HG03175 (cell line): Measurements from ENCODE around the gene BAIAP3.

ENCODE experiments used
- ATAC-seq: cut with Tn5 transposase; IDR thresholded peaks from one replicate; pipeline ENCODE4 v1.9.1; 2021; ENCODE audit warnings: mild to moderate bottlenecking, moderate library complexity; ENCODE audit not compliant: unreplicated experiment

Gene BAIAP3

GRCh38 chr16:1330931-1331711, 2.3 kb upstream of the BAIAP3 start:
- peak; percentile 5 for ATAC-seq

DNA sequence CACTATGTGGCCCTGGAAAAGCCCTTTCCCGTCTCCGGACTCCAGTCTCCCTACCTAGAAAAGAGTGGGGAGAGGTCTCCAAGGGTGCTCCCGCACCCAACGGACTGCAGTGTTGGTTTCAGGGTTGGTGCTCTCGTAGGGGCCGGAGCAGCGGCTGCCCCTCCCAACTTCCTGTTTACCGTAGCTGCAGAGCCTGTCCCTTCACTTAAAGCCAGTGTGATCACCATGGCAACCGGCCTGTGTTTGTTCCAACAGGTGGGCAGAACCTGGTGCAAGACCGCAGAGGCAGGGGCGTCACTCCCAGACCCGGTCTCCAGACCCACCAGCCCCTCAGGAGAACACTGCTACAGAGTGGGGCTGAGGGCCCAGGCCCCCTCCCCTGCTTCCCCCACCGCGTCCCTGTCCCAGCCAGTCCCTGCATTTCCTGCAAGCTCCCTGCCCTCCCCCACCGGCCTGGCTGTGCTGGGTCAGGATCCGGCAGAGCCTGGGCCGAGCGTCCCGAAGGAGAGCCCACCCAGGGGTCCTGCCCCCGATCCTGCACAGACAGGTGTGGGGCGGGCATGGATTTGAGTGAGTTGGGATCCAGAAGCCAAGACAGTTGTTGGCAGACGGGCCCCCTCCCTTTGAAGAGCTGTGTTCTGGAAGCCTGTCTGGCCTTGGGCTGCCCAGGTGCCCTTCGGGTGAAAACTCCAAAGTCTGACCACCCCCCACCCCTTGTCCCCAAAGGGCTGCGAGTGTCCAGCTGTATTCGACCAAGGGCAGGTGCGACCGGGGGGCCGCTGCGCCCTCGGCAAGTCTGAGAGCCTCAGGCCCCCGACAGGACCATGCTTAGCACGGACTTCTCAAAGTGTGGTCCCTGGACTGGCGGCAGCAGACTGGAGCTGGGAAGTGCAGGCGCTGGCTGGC, 1.5 kb upstream of the BAIAP3 start:
- ATAC-seq = peak; percentile 65

DNA sequence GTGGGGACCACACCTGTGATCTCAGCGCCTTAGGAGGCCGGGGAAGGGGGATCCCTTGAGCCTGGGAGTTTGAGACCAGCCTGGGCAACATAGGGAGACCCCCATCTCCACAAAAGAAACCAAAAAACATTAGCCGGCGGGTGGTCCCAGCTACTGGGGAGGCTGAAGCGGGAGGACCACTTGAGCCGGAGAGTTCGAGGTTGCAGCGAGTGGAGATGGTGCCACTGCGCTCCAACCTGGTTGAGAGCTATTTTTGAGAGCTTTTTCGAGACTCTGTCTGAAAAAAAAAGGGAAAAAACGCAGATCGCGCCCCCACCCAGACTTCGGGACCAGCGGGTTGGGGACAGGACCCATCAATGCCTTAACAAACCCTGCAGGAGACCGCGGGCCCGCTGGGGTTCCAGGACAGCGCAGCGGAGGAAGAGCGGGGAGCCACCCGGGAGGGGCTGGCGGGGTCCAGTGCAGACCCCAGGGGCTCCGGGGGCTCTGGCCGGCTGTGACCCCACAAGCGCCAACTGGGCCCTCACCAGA, 762 bp upstream of the BAIAP3 start:
- ATAC-seq = no peak

GRCh38 chr16:1333854-1334700, 632 bp downstream of the BAIAP3 start:
- ATAC-seq = no peak

- no peak for ATAC-seq
Measured at GRCh38 chr16:1334739-1335138, 1.3 kb downstream of the BAIAP3 start.

DNA sequence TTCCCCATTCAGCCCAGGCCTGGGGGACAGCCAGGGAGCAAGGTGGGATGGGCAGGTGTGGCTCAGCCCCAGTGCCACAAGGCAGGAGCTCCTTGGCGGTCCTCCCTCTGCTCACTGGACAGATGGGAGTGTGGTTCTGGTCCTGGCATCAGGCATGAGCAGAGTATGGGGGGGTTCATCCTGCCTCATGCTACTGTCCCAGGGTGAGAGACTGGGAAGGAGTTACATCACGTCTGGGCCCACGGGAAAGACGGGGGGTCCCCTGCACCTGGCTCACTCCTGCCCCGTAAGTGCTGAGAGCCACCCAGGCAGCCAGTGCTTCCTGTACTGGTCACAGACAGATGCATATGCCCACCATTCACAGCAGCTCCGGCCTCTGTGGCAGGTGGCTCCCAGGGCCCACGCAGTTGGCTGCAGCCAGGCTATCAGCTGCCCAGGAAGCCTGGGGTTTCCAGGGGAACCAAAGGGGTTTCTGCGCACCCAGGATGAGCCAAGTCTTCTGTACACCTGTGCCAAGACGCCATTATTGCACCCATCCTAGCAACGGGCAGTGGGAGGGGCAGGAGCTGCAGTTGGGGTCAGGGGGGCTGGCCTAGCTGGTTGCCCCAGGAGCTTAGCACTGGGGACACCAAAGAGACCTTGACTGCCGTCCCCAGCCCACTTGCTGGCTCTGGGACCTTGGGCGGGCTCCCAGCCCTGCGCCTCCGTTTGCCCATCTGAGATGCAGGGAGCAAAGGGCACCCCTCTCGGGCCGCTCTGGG, 1.9 kb downstream of the BAIAP3 start:
- ATAC-seq = no peak

DNA sequence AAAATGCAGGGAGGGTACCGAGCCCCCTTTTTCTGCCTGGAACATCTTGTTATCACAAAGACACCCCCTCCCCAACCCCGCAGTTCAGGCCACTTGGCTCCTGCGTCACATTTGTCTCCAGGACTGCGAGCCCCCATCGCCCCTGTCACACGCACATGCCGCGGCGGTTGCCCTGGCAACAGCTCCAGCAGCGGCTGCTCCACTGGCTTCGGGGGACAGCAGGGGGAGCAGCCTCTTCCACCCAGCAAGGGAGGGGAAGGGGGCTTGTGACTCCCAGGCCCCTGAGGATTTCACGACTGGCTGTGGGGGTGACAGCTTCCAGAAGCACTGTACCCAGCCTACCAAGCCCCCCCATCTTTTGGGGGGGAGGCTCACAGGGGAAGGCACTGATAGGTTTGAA, 2.6 kb downstream of the BAIAP3 start:
- ATAC-seq = no peak

- ATAC-seq = no peak
Measured at GRCh38 chr16:1336619-1337018, 3.2 kb downstream of the BAIAP3 start.

GRCh38 chr16:1337486-1337885, 4.0 kb downstream of the BAIAP3 start:
- ATAC-seq = no peak

- no peak for ATAC-seq
Measured at GRCh38 chr16:1338119-1338730, 4.8 kb downstream of the BAIAP3 start.

DNA sequence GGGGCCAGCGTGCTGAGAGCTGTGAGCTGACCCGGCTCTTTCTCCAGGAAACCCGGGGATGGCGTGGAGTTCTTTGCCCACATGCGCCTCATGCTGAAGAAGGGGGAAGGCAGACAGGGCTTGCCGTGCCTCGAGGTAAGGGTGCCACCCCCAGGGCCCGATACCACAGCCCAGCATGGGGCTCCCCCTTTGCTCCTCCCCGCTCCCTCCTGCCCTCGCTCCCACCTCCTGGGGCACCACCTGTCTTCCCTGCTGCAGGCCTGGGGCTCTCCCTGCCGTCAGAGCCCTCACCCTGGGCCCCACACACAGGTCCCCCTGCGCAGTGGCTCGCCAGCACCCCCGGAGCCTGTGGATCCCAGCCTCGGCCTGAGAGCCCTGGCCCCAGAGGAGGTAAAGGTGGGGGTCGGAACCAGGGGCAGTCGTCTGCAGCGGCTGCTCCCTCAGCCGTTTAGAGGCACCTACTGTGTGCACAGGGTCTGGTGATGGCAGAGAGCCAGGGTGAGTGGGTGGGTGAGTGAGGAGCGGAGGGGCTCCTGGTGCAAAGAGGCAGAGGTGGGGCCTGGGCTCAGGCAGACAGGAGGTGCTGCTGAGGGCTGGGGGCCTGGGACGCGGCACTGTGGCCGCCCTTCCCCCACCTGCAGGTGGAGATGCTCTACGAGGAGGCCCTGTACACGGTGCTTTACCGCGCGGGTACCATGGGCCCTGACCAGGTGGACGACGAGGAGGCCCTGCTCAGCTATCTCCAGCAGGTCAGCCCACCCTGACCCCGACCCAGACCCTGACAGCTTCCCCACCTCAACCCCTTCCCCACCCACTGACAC, 5.6 kb downstream of the BAIAP3 start:
- no peak for ATAC-seq

GRCh38 chr16:1340730-1341494, 7.5 kb downstream of the BAIAP3 start:
- ATAC-seq = no peak

- no peak for ATAC-seq
Measured at GRCh38 chr16:1341495-1342420, 8.3 kb downstream of the BAIAP3 start.

GRCh38 chr16:1342526-1343427, 9.3 kb downstream of the BAIAP3 start:
- peak; percentile 82 for ATAC-seq

GRCh38 chr16:1343428-1344242, 10.2 kb downstream of the BAIAP3 start:
- ATAC-seq = no peak
